ENCODE measurements around the gene CFAP57. TPM values are rescaled to one million over a fixed set of nuclear protein-coding genes. Genes with fewer than 3 reads are reported as not detected.

The CFAP57 gene
- total and polyA plus RNA-seq, 2 of the 4 experiments (the other 2 are of a cell fraction), result 0.29 to 0.36 TPM

DNA sequence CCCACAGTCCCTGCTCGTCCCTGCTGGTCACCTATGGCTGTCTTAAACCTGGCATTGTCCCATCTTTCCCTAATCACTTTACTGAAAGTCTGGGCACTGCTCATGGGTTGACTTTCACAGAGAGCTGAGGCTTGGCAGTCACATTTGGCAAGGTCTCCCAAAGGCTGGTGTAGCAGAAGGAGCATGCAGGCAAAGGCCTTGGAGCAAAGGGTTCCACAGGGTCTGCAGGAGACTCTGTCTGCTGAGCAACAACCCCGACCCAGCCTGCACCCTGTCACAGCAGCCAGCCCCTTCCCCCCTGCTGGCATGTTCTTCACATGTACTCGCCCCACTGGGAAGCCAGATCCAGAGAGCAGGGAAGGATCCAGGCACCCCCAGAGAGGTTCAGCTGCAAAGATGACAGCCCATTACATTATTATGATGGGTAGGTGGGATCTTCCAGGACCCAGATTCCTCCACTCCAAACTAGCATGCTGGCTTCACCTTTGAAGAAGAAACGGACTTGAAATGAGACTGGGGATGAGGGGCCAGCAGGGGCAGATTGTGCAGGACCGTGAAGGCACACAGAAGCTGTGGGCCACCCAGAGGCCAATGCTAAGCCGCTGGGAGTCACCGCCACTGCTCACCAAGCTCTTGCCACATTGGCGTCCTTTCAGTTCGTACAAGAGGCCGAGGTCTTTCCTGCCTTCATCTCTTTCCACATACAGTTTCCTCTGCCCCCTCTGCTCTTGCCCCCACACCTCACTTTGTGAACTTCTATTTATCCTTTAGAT lies 83.5 kb downstream of the CFAP57 start:
- dilution Hi-C loops (cut with HindIII; ENCODE audit: low sequenced_read_pairs, unreplicated experiment), result no loop called here
- Histone ChIP-seq H4K8ac (ENCODE audit: low read depth in 2 of 2, low read length in 2 of 2) (no peak overlapping the region), H3K79me1 (ENCODE audit: low read depth in 1 of 2, low read length in 2 of 2) (no peaks in the 10 kb centered on the region), H4K91ac (ENCODE audit: insufficient read depth, low read depth, low read length) (no peak overlapping the region), H3K56ac (ENCODE audit: extremely low read depth, insufficient read depth, low read length) (no peak overlapping the region), H2BK15ac (ENCODE audit: low read depth, low read length) (no peak overlapping the region), H4K20me1 (ENCODE audit: insufficient read depth, low read length) (no peaks in the 10 kb centered on the region), H3K9ac (ENCODE audit: low read depth, low read length) (no peak overlapping the region), H3K23ac (ENCODE audit: low read depth, low read length) (no peak overlapping the region), H2BK120ac (ENCODE audit: low read depth, low read length) (no peak overlapping the region), H2BK20ac (ENCODE audit: low read depth, low read length) (no peak overlapping the region), H3K9me3 (ENCODE audit: control insufficient read depth, insufficient read depth, low read length) (peaks cover 7% of the 10 kb centered on the region), H3K4me2 (ENCODE audit: low read depth, low read length) (no peak overlapping the region), H3K9me1 (ENCODE audit: insufficient read depth, low read length) (no peaks in the 10 kb centered on the region), H2AK9ac (replicated peaks; ENCODE audit: low read depth, low read length, poor library complexity) (no peak overlapping the region), H2BK5ac (ENCODE audit: low read depth, low read length, poor library complexity, severe bottlenecking) (no peak overlapping the region), H3K4me3 (ENCODE audit: insufficient read depth, low read depth, low read length) (no peak overlapping the region), H4K5ac (ENCODE audit: low read depth, low read length) (no peak overlapping the region), H3K4ac (ENCODE audit: low read depth, low read length) (no peak overlapping the region), H3K4me1 (ENCODE audit: control insufficient read depth, insufficient read depth, low read length) (no peaks in the 10 kb centered on the region), H3K27ac (ENCODE audit: insufficient read depth, low read length) (no peak overlapping the region), H2AFZ (replicated peaks; ENCODE audit: low read length, poor library complexity) (no peak overlapping the region), H3K27me3 (ENCODE audit: control insufficient read depth, insufficient read depth, low read length) (peaks cover 42% of the 10 kb centered on the region), H2AK5ac (ENCODE audit: low read depth, low read length) (no peak overlapping the region), H3K14ac (replicated peaks; ENCODE audit: low read depth, low read length) (no peak overlapping the region), H3K18ac (ENCODE audit: low read depth, low read length) (no peak overlapping the region), H3K36me3 (ENCODE audit: control insufficient read depth, insufficient read depth, low read length) (no peaks in the 10 kb centered on the region)
- 72% methylated on average over 5 of the region's 10 CpGs; no CpG with 5 or more reads in 1 of the 2 experiments for WGBS, 2 experiments (ENCODE audit: extremely low coverage in 2 of 2, insufficient read length in 1 of 2)
- in situ Hi-C loops (cut with MboI; ENCODE audit: low sequenced_read_pairs), result no loop called here
- no peak for TF ChIP-seq MAFK (IDR thresholded peaks at IDR 0.05; ENCODE audit: low read depth, low read length)
- no peak for TF ChIP-seq RCOR1 (IDR thresholded peaks at IDR 0.05; ENCODE audit: insufficient replicate concordance, low read length)
- TF ChIP-seq NFE2L2 (IDR thresholded peaks at IDR 0.05; ENCODE audit: low read depth, low read length), result no peak
- DNase-seq, result no peak
- no peak for ATAC-seq (ENCODE audit: low read depth)
- POLR2A ChIA-PET (ENCODE audit: unreplicated experiment), result no interaction called here
- intact Hi-C loops (cut with micrococcal nuclease), result no loop called here
- BruUV-seq (replicated peaks), result no TSS peak
- CTCF ChIA-PET, result no interaction called here

Data from IMR-90 (cell line).